ENCODE results near the gene RAPGEF5.

The RAPGEF5 gene, protein sequence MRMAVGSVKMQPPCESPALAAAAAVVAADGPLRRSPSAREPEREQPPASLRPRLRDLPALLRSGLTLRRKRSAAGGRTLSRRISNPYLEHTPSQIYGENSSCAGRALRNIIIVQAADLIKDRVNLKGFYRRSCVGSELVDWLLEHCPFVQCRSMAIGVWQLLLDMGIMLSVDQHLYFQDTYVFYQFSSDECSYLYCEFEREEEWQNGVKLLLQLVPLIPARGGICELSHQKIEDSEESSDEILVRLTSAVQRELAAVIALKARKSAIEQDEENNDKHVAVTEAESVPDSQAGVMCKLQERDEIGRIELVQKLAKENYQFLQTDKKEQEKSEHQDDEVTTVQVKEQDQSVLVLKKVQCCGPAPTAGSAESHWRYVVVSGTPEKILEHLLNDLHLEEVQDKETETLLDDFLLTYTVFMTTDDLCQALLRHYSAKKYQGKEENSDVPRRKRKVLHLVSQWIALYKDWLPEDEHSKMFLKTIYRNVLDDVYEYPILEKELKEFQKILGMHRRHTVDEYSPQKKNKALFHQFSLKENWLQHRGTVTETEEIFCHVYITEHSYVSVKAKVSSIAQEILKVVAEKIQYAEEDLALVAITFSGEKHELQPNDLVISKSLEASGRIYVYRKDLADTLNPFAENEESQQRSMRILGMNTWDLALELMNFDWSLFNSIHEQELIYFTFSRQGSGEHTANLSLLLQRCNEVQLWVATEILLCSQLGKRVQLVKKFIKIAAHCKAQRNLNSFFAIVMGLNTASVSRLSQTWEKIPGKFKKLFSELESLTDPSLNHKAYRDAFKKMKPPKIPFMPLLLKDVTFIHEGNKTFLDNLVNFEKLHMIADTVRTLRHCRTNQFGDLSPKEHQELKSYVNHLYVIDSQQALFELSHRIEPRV

GRCh38 chr7:22356701-22357310 lies at the start of gene RAPGEF5:
RAPGEF5 (minus strand) TSS chr7:22357154; CDS start chr7:22357060, 94 bp downstream.
- DNase-seq, result no peak

DNA sequence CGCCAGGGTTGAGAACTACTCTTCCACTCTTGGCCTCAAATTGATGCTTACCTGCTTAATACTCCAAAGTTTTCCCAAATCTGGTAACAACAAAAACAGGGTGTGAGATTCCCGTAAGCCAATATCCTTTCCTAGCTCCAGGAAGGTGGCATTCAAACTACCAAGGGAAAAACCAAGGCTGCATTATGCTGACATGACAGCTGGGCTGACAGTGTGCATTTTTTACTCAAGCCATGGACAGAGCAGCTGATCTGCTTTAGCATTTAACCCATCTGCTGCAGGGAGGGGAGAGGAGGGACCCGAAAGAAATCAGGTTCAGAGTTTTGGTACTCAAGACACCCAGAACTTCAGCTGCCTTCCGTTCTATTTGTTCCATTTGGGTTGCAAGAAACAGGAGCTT lies 49.8 kb upstream of the RAPGEF5 start:
- DNase-seq, result no peak

DNA sequence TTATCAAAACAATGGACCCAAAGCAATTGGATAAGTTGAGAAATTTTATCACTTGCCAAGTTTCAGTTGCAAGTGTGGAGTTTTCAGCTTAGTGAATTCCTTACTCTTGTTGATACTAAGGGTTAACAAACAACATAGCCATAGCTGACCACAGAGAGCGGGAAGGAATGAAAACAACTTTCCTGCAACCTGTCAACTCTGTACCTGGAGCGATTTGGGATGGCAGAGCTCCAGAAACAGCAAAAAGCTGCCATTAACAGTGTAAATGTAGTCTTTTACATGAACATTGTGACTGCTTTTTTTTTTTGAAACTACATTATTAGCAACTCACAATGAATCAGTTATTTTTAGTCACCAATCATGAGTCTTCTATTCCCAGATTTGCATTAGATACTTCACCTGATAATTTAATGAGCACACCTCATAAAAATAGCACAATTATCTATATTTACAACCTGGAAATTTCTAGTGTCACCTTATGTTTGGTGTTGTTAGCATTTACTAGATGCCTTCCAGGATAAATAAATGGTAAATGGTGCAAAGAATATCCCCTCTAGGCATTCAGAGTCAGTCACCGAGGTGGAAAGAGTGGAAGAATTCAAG lies 47.6 kb upstream of the RAPGEF5 start:
- DNase-seq, result no peak

GRCh38 chr7:22403344-22403743 lies 46.4 kb upstream of the RAPGEF5 start:
- no peak for DNase-seq

GRCh38 chr7:22402250-22402649 lies 45.3 kb upstream of the RAPGEF5 start:
- DNase-seq, result no peak

DNA sequence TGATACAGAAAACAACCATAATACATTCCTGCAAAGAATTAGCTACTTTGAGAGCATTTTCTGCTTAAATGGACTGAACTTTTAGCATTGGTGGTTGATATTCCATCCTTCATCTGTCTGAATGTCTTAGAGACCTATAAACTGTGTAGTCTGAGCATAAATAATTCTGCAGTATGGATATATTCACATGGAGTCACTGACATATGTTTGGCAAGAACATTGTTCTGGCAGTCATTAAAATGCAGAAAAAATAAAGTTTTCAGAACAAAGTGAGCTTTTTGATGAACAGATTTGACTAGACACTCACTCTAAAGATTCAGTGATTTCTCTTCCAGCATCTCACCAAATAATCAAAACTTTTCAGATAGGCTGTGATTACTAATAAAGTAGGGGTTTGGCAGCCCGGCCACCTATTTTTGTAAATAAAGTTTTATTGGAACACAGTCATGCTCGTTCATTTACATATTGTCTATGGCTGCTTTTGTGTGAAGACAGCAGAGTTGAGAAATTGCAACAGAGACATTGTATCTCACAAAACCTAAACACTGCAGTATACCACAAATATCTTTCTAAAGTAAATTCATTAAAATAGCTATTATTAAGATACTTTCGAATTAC lies 44.1 kb upstream of the RAPGEF5 start:
- DNase-seq, result no peak

DNA sequence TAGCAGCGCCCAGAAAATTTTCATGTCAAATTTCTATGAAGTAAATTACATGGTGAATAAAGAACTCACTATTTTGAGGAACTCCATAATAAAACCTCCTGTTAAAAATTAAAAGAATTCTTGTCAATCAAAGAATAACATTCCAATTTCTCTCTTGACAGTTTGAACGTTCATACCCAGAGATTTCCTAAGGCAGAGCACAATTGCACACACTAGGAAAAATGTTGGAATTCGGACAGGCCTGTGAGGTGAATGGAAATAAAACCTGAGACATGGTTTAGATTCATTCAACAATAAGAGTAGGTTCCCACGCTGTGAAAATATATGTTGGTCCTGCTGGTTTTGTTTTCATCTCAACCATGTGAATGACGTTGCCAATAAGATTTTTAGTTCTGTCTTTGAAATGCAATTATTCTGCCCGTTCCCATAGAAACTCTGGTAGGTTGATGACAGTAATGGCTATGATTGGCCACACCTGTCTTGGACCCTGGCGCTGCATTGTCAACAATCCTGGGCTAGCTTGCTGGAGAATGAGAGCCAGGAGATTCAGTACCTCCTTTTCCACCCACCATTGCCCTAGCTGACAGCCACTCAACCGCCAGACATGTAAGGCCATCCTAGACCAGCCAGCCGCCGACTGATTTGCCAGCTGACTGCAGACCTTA lies 43.3 kb upstream of the RAPGEF5 start:
- no peak for DNase-seq

- DNase-seq, result no peak
These were observed 42.6 kb upstream of the RAPGEF5 start for GRCh38 chr7:22399546-22399945.

- DNase-seq, result no peak
These were observed 42.1 kb upstream of the RAPGEF5 start for GRCh38 chr7:22399091-22399490.

GRCh38 chr7:22397981-22398380 lies 41.0 kb upstream of the RAPGEF5 start:
- no peak for DNase-seq

GRCh38 chr7:22395222-22395621 lies 38.3 kb upstream of the RAPGEF5 start:
- DNase-seq, result no peak

GRCh38 chr7:22394739-22395138 lies 37.8 kb upstream of the RAPGEF5 start:
- no peak for DNase-seq

GRCh38 chr7:22393913-22394729 lies 37.2 kb upstream of the RAPGEF5 start:
- DNase-seq, result no peak

DNA sequence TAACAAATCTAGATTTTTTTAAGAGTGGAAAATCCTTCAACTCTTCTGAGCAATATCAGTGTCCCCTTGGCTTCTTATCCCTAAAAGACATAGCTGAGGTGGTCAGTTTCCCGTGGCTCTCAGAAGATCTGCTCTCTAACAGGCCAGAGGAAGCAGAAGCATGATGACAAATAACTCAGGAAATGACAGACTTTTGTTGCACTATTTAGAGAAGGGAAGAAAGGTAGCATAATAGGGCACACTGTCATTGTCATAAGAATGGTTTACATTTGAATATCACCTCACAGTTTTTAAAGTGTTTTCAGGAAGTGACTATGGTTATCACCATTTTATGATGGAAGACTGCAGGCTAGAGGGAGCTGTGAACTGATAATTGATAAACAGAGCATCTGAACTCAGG lies 33.6 kb upstream of the RAPGEF5 start:
- no peak for DNase-seq

- no peak for DNase-seq
These were observed 32.9 kb upstream of the RAPGEF5 start for GRCh38 chr7:22389892-22390291.

GRCh38 chr7:22387583-22387982 lies 30.6 kb upstream of the RAPGEF5 start:
- no peak for DNase-seq

DNA sequence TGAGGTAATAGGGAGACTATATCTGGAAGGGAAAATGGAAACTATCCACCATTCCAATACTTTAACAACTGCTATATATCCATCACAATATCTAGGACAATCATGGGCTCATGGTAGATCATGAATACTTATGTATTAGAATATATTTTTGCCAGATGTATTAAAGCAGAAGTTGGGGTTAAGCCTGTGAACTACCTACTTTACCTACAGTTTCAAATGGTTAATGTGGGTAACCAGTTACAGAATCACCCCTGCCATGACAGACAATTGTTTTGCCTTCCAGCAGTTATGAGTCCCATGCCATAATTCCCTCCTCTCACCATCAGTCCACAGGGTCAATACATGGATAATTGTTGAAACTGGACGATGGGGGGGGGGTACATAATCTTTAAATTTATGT lies 29.9 kb upstream of the RAPGEF5 start:
- DNase-seq, result no peak

DNA sequence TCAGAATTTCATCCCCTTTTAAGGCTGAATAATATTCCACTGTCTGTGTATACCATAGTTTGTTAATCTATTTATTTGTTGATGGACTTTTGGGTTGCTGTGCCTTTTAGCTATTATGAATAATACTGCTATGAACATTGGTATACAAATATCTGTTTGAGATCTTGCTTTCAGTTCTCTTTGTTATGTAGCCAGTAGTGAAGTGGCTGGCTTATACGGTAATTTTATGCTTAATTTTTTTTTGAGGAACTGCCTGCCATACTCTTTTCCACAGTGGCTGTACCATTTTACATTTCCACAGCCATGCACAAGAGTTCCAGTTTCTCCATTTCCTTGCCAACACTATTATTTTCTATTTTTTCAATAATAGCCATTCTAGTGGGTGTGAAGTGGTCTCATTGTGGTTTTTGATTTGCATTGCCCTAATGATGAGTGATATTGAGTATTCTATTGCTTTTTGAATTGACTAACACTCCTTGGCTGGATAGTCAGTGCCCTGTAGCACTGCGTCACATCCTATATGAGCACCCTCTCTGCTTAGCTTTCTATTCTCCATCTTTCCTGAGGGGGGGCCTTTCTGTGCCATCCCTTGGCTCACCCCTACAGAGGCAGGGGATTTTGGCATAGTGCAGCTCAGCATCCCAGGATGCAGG lies 29.4 kb upstream of the RAPGEF5 start:
- no peak for DNase-seq

GRCh38 chr7:22385326-22385725 lies 28.4 kb upstream of the RAPGEF5 start:
- DNase-seq, result no peak

DNA sequence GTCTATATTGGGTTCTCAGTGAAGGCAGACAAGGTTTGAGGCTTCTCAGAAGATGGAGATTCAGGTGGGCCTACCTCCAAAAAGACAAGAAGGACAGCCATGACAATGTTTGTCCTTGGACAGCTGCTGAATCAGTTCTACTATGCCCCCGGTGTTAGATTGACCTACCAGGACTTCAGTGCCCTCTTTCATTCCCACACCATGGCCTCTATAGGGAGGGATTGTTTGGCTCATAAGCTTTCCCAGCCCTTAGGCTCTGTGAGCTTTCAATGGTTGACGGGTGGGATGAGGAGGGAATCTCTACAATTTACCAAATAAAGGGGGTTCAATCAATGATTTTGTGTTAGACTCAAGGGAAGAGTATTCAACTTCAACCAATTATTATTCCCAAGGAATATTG lies 23.4 kb upstream of the RAPGEF5 start:
- DNase-seq, result no peak
